GM13976 (cell line): ENCODE data around the gene FAM184B.
"Not testable (repeated sequence)": the region's sequence is repeated elsewhere in the genome, so short reads cannot be mapped to it uniquely, and the experiment has no call there.

Source experiments
- DNase-seq: peaks from one replicate; pipeline ENCODE4 v3.0.0; 2012; ENCODE audit warnings: low spot score
- in situ Hi-C: fragments of 300-500 bp; cut with MboI; formaldehyde crosslinking; loops from one replicate; pipeline ENCODE4 v1.12.0; 2022; ENCODE audit warnings: low sequenced_read_pairs, mixed read lengths, inconsistent platforms; ENCODE audit not compliant: unreplicated experiment
- TF ChIP-seq, protein P1 (sequence below): IDR thresholded peaks from 2 replicates; pipeline ENCODE4 v1.5.1; 2012; ENCODE audit warnings: borderline replicate concordance, mild to moderate bottlenecking; ENCODE audit not compliant: insufficient read depth; ENCODE audit errors: extremely low read depth, missing control alignments, control extremely low read depth

The FAM184B gene

DNA sequence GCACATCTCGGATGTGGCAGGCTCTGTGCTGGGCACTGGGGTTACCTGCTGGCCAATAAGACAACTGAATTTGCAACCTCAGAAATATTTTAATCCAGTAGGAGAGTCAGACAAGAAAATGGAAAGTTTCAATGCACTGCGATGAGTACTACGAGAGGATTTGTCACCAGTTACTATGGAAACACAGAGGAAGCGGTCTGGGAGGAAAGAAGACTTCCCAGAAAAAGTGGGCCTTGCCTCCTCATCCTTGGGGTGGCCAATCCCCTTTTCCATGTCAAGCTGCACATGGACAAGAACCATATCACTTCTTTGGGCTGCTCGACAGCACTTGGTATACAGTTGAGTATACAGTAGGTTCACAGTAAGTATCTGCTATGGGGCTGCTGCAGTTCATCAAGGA is 67.6 kb downstream of the FAM184B start:
- in situ Hi-C loops = no loop called here
- no peak for DNase-seq
- TF ChIP-seq, protein P1, sequence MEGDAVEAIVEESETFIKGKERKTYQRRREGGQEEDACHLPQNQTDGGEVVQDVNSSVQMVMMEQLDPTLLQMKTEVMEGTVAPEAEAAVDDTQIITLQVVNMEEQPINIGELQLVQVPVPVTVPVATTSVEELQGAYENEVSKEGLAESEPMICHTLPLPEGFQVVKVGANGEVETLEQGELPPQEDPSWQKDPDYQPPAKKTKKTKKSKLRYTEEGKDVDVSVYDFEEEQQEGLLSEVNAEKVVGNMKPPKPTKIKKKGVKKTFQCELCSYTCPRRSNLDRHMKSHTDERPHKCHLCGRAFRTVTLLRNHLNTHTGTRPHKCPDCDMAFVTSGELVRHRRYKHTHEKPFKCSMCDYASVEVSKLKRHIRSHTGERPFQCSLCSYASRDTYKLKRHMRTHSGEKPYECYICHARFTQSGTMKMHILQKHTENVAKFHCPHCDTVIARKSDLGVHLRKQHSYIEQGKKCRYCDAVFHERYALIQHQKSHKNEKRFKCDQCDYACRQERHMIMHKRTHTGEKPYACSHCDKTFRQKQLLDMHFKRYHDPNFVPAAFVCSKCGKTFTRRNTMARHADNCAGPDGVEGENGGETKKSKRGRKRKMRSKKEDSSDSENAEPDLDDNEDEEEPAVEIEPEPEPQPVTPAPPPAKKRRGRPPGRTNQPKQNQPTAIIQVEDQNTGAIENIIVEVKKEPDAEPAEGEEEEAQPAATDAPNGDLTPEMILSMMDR = no peak

DNA sequence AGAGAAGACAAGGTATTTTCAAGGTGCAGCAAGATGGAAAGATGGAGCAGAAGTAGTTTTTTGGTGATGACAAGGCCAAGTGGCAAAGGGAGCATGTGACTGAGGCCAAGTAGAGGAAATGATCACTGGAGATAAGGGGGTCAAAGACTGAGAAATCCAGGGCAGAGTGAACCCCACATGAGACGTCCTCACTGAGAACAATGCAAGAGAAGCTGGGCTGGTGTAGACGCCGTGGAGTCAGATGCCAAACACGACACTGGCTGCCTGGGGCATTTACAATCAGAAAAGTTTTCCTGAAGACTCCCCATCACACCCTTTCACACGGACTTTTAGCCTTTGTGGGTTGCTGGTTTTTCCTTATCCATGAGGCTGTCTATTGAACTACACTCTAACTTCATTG is 69.3 kb downstream of the FAM184B start:
- in situ Hi-C loops = no loop called here
- DNase-seq = no peak
- TF ChIP-seq, protein P1 = no peak

GRCh38 chr4:17711206-17711605 is 70.2 kb downstream of the FAM184B start:
- DNase-seq, in situ Hi-C loops: not testable (repeated sequence)

DNA sequence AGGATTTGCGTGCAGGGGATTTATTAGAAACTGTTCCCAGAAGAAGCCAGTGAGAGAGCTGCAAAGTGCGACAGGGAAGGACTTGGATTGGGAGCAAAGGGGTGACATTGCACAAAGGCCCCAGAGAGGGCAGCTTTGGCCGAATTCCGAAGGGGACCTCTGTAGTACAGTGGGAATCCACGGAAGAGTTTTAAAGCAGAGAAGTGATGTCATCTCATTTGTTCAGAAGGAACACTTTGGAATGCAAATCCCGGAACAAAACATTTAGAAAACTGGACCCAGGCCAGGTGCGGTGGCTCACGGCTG is 71.7 kb downstream of the FAM184B start:
- TF ChIP-seq, protein P1 = no peak
- in situ Hi-C loops = no loop called here
- no peak for DNase-seq

GRCh38 chr4:17708992-17709762 is 72.2 kb downstream of the FAM184B start:
- in situ Hi-C loops = no loop called here
- TF ChIP-seq, protein P1 = no peak
- no peak for DNase-seq

GRCh38 chr4:17707671-17708070 is 73.8 kb downstream of the FAM184B start:
- no peak for DNase-seq
- in situ Hi-C loops = no loop called here
- TF ChIP-seq, protein P1 = no peak

DNA sequence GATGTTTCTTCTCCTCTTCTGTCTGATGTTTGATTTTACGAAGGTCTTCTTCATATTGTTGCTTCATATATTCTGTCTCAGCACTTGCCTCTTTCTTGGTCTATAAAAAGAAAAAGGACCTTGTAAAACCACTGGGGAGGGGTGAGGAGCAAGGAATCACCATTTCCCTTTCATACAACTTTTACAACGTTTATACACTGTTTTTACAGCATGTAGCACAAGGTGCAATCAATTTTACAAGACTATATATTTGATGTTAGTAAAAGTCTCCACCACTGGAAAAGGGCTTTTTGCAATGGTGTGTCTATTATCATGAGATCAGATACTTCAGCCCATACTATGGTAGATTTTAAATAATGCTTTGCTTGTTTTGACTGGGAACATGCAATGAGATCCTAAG is 76.3 kb downstream of the FAM184B start:
- TF ChIP-seq, protein P1 = no peak

More for the DNA sequence above, 76.3 kb downstream of the FAM184B start:
- no peak for DNase-seq
- in situ Hi-C loops = no loop called here
